Activated effector memory CD4-positive, alpha-beta T cell treated with Interleukin-2 at 50 U/mL for 16 hours (primary cell): ENCODE data around the gene TCP11L1.
"Not testable (repeated sequence)": the region's sequence is repeated elsewhere in the genome, so short reads cannot be mapped to it uniquely, and the experiment has no call there.

Experiments
- DNase-seq: peaks from one replicate; pipeline ENCODE4 v3.0.0-alpha.2; 2020

The TCP11L1 gene

GRCh38 chr11:33029218-33029617, 10.2 kb upstream of the TCP11L1 start:
- DNase-seq = not testable (repeated sequence)

- DNase-seq = no peak
Measured at GRCh38 chr11:33033493-33033892, 5.9 kb upstream of the TCP11L1 start.

- no peak for DNase-seq
Measured at GRCh38 chr11:33035011-33035410, 4.4 kb upstream of the TCP11L1 start.

- DNase-seq = no peak
Measured at GRCh38 chr11:33040033-33040861, 875 bp downstream of the TCP11L1 start.

- no peak for DNase-seq
Measured at GRCh38 chr11:33040862-33041453, 1.6 kb downstream of the TCP11L1 start.

- DNase-seq = no peak
Measured at GRCh38 chr11:33043221-33043830, 4.0 kb downstream of the TCP11L1 start.

GRCh38 chr11:33044285-33044756, 4.9 kb downstream of the TCP11L1 start:
- no peak for DNase-seq

GRCh38 chr11:33045551-33046255, 6.3 kb downstream of the TCP11L1 start:
- no peak for DNase-seq

GRCh38 chr11:33048701-33049100, 9.3 kb downstream of the TCP11L1 start:
- not testable (repeated sequence) for DNase-seq

- DNase-seq = not testable (repeated sequence)
Measured at GRCh38 chr11:33049565-33050408, 10.4 kb downstream of the TCP11L1 start.

- DNase-seq = no peak
Measured at GRCh38 chr11:33052231-33052630, 12.9 kb downstream of the TCP11L1 start.

GRCh38 chr11:33055375-33055774, 16.0 kb downstream of the TCP11L1 start:
- no peak for DNase-seq

- DNase-seq = no peak
Measured at GRCh38 chr11:33057284-33057683, 17.9 kb downstream of the TCP11L1 start.

GRCh38 chr11:33059331-33060007, 20.1 kb downstream of the TCP11L1 start:
- DNase-seq = no peak

- DNase-seq = no peak
Measured at GRCh38 chr11:33060271-33060670, 20.9 kb downstream of the TCP11L1 start.

- DNase-seq = no peak
Measured at GRCh38 chr11:33062137-33062536, 22.8 kb downstream of the TCP11L1 start.

- DNase-seq = no peak
Measured at GRCh38 chr11:33063326-33063881, 24.0 kb downstream of the TCP11L1 start.

- no peak for DNase-seq
Measured at GRCh38 chr11:33064033-33064825, 24.9 kb downstream of the TCP11L1 start.

- DNase-seq = no peak
Measured at GRCh38 chr11:33064866-33065265, 25.5 kb downstream of the TCP11L1 start.

- peak; percentile 56 for DNase-seq
Measured at GRCh38 chr11:33065445-33066178, 26.2 kb downstream of the TCP11L1 start.
